K562 (cell line): Measurements from ENCODE around the gene BRAF. TPM values are rescaled to one million over a fixed set of nuclear protein-coding genes. Genes with fewer than 3 reads are reported as not detected.

Experiments
- ATAC-seq: fragments of 200-7000 bp; cut with Tn5 transposase; 3 replicates; pipeline ENCODE4 v1.9.1; 2020; ENCODE audit warnings: moderate library complexity
- BruUV-seq: library from RNA; stranded (reverse); fragments of 400-500 nt; replicated peaks from 2 replicates; lab custom pipeline; 2021; lab: Mats Ljungman, UMichigan
- CTCF ChIA-PET: fragments of 300-600 bp; formaldehyde crosslinking; extraction: SDS; loops from one replicate; lab custom pipeline; 2021; ENCODE audit warnings: low intra/inter-chr PET ratio; lab: Yijun Ruan, JAX
- POLR2A ChIA-PET: fragments of 300-600, 350-650 bp; sonication (Branson Sonifier 250); formaldehyde crosslinking; extraction: SDS; loops from one replicate; lab custom pipeline; 2021; ENCODE audit warnings: antibody characterized with exemption, inconsistent platforms; lab: Yijun Ruan, JAX
- DNase-seq, 4 experiments: peaks; one replicate each; pipeline versions ENCODE4 v3.0.0 to v3.0.0-alpha.2; 2011 to 2018; ENCODE audit warnings: low spot score in 3 of 4, mixed read lengths in 3 of 4; ENCODE audit errors: extremely low read depth in 1 of 4
- FAIRE-seq: peaks from 2 replicates; lab custom pipeline; 2011; peaks lifted over from hg19 to GRCh38; lab: Jason Lieb, UNC
- H2AFZ ChIP-seq: 2 replicates; pipeline ENCODE4 v1.6.0; 2011; ENCODE audit warnings: low read depth, low read length, control low read depth, inconsistent platforms
- H3K27ac ChIP-seq: fragments of 200-600 bp; 3 replicates; pipeline ENCODE4 v1.8.0; 2011; ENCODE audit warnings: low read depth, mild to moderate bottlenecking, control low read depth, inconsistent platforms, low read length, moderate library complexity, mixed read lengths; ENCODE audit errors: extremely low read depth
- H3K27me3 ChIP-seq, 2 experiments: fragments of 300-600 bp in 1 of 2; 2 replicates in 1 of 2; 3 replicates in 1 of 2; pipeline versions ENCODE4 v1.6.0 to v1.8.0; 2011; ENCODE audit warnings: inconsistent platforms in 2 of 2, low read length in 2 of 2, mild to moderate bottlenecking in 1 of 2, mixed read lengths in 1 of 2, moderate library complexity in 1 of 2; ENCODE audit not compliant: control insufficient read depth in 2 of 2, insufficient read depth in 2 of 2
- H3K36me3 ChIP-seq: fragments of 300-600 bp; 3 replicates; pipeline ENCODE4 v1.8.0; 2011; ENCODE audit warnings: mild to moderate bottlenecking, low read length, inconsistent platforms; ENCODE audit not compliant: control insufficient read depth, insufficient read depth
- H3K4me1 ChIP-seq, 2 experiments: fragments of 200-600 bp in 1 of 2; replicated peaks in 1 of 2; 2 replicates in 1 of 2; 3 replicates in 1 of 2; pipeline versions ENCODE4 v1.5.1 to v1.8.0; 2011; ENCODE audit warnings: inconsistent platforms in 2 of 2, low read length in 2 of 2, mild to moderate bottlenecking in 1 of 2, mixed read lengths in 1 of 2, moderate library complexity in 1 of 2; ENCODE audit not compliant: control insufficient read depth in 2 of 2, insufficient read depth in 2 of 2
- H3K4me2 ChIP-seq: 2 replicates; pipeline ENCODE4 v1.6.1; 2011; ENCODE audit warnings: low read length, control low read depth, inconsistent platforms, mixed read lengths; ENCODE audit not compliant: insufficient read depth
- H3K4me3 ChIP-seq: fragments of 200-600 bp; sonication (generic), shearing (Covaris generic); 2 replicates; pipeline ENCODE4 v1.5.1; 2016; ENCODE audit warnings: control low read depth, inconsistent platforms
- H3K79me2 ChIP-seq: fragments of 200-600 bp; 3 replicates; pipeline ENCODE4 v1.8.0; 2011; ENCODE audit warnings: low read length, inconsistent platforms; ENCODE audit not compliant: control insufficient read depth, insufficient read depth
- H3K9ac ChIP-seq, 2 experiments: 2 replicates each; pipeline versions ENCODE4 v1.6.0 to v1.6.1; 2011; ENCODE audit warnings: low read depth in 2 of 2, low read length in 2 of 2, control low read depth in 1 of 2, inconsistent platforms in 1 of 2, mild to moderate bottlenecking in 1 of 2, mixed read lengths in 1 of 2; ENCODE audit not compliant: insufficient read depth in 1 of 2
- H3K9me1 ChIP-seq: one replicate; pipeline ENCODE4 v1.6.0; 2011; ENCODE audit warnings: inconsistent platforms, mild to moderate bottlenecking, low read length, moderate library complexity; ENCODE audit not compliant: control insufficient read depth, insufficient read depth
- H3K9me3 ChIP-seq: replicated peaks from 2 replicates; pipeline ENCODE4 v1.5.1; 2011; ENCODE audit warnings: low read depth, low read length, inconsistent platforms; ENCODE audit not compliant: control insufficient read depth, insufficient read depth
- H4K20me1 ChIP-seq: replicated peaks from 2 replicates; pipeline ENCODE4 v1.6.1; 2011; ENCODE audit warnings: low read length, inconsistent platforms, mixed read lengths; ENCODE audit not compliant: control insufficient read depth, insufficient read depth
- NR2C2 ChIP-seq, 2 experiments: fragments of 200-800 bp in 1 of 2; sonication (Bioruptor generic) in 1 of 2; sonication (generic) in 1 of 2; formaldehyde crosslinking in 1 of 2; IDR thresholded peaks; 2 replicates each; pipeline versions ENCODE4 v1.6.1 to v1.8.0; 2016 to 2022; ENCODE audit warnings: mild to moderate bottlenecking in 1 of 2, missing compliant biosample characterization in 1 of 2, missing genetic modification characterization in 1 of 2, missing genetic modification reagents in 1 of 2
- RFX1 ChIP-seq: fragments of 450-650 bp; IDR thresholded peaks from 2 replicates; pipeline ENCODE4 v1.6.1; 2016; ENCODE audit warnings: mild to moderate bottlenecking, moderate library complexity
- WGBS: fragments of 100-300 bp; shearing (Covaris generic); methylation state at CpG from one replicate; pipeline ENCODE4 v1.1.6; 2016; ENCODE audit warnings: low coverage, mixed read lengths; ENCODE audit not compliant: insufficient coverage; ENCODE audit errors: missing lambda C conversion rate; 5-methylcytosine and 5-hydroxymethylcytosine counted together
- in situ Hi-C: fragments of 300-500 bp; cut with MboI; formaldehyde crosslinking; loops from 4 replicates; pipeline ENCODE4 v1.15.0; 2018; ENCODE audit warnings: inconsistent platforms, mixed read lengths
- intact Hi-C: fragments of 100-400 bp; cut with micrococcal nuclease; formaldehyde crosslinking; loops from 2 replicates; pipeline ENCODE4 v1.14.2; 2022
- polyA plus RNA-seq, 8 experiments: library from polyadenylated mRNA; depleted of rRNA in 4 of 8; stranded (reverse) in 5 of 8; unstranded in 3 of 8; fragments of >200 nt; fragmentation: Nextera tagmentation in 2 of 8; fragmentation: Illumina TruSeq in 1 of 8; extraction: Ambion mirVana in 2 of 8; extraction: Trizol in 1 of 8; gene quantifications; 2 replicates each; pipeline versions ENCODE4 v1.2.1 to v1.2.3, GENCODE V29; 2011 to 2014; ENCODE audit warnings: inconsistent platforms in 1 of 8, missing spikeins in 1 of 8
- total RNA-seq, 7 experiments: library from RNA; depleted of rRNA in 6 of 7; stranded (reverse); fragments of >200 nt in 6 of 7; fragmentation: Illumina TruSeq in 2 of 7; extraction: Trizol in 2 of 7; gene quantifications; 2 replicates each; pipeline versions ENCODE4 v1.2.1 to v1.2.3, GENCODE V29; 2011 to 2021; ENCODE audit warnings: low replicate concordance in 1 of 7
- TF ChIP-seq, protein P1 (sequence below): fragments of 450-650 bp; IDR thresholded peaks from 2 replicates; pipeline ENCODE4 v1.6.1; 2017; ENCODE audit warnings: mild to moderate bottlenecking, moderate library complexity

The BRAF gene
- total and polyA plus RNA-seq, 9 of the 15 experiments (the other 6 are each of a cell fraction or from before 2014, with no cell fraction given): 3.6 to 38.3 (median 21.9) TPM

- ChIA-PET CTCF (no interaction called here), POLR2A (interaction anchor here (0.7 to 1.7 kb wide), 10 partner anchors 8 to 542 kb away, joined by 3 to 5 read pairs (median 4); partner anchors contain the start of genes BRAF and NDUFB2)
- Histone ChIP-seq H3K9me1 (no peaks in the 10 kb centered on the region), H4K20me1 (no peaks in the 10 kb centered on the region), H3K79me2 (no peaks in the 10 kb centered on the region), H3K27me3 (no peaks in the 10 kb centered on the region), H3K4me1 (peaks cover 18 to 31% of the 10 kb centered on the region in 2 experiments; a peak in 4 of 5 replicates), H2AFZ (no peak overlapping the region), H3K9me3 (no peaks in the 10 kb centered on the region), H3K9ac (no peak overlapping the region; a peak in 1 of 4 replicates), H3K36me3 (peaks cover 3% of the 10 kb centered on the region; the same call in 1 of the 3 replicates), H3K4me2 (no peak overlapping the region; the same call in 1 of the 2 replicates), H3K27ac (no peak overlapping the region), H3K4me3 (no peak overlapping the region)
- intact Hi-C loops: loop anchor here (1.0 to 10.0 kb wide), 5 partner anchors 136 to 859 kb away; no protein-coding TSS in a partner anchor
- ATAC-seq (no peak), DNase-seq (no peak), FAIRE-seq (no peak)
- in situ Hi-C loops: no loop called here
- 65% methylated on average over 4 of the region's 4 CpGs for WGBS
- no TSS peak for BruUV-seq
- TF ChIP-seq, protein P1, sequence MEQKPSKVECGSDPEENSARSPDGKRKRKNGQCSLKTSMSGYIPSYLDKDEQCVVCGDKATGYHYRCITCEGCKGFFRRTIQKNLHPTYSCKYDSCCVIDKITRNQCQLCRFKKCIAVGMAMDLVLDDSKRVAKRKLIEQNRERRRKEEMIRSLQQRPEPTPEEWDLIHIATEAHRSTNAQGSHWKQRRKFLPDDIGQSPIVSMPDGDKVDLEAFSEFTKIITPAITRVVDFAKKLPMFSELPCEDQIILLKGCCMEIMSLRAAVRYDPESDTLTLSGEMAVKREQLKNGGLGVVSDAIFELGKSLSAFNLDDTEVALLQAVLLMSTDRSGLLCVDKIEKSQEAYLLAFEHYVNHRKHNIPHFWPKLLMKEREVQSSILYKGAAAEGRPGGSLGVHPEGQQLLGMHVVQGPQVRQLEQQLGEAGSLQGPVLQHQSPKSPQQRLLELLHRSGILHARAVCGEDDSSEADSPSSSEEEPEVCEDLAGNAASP: peak; percentile 13; the same call in 1 of the 2 replicates
- TF ChIP-seq NR2C2 (CRISPR knock-in tag; IDR thresholded peaks at IDR 0.05): no peak
- TF ChIP-seq NR2C2 (tag; IDR thresholded peaks at IDR 0.05): 0 out of 2 replicates have a peak, but pooled peaks have one; percentile 52
- no peak for TF ChIP-seq RFX1
These were observed 249.0 kb downstream of the BRAF start for GRCh38 chr7:140675726-140676125.
